WTC11 (cell line): ENCODE measurements around the gene SMOC2.

Experiments
- AFF4 ChIP-seq: sonication (generic); formaldehyde crosslinking; IDR thresholded peaks from 2 replicates; pipeline ENCODE4 v1.8.1; 2023; ENCODE audit warnings: mild to moderate bottlenecking, missing genetic modification reagents, borderline replicate concordance
- ATF1 ChIP-seq: sonication (generic); formaldehyde crosslinking; IDR thresholded peaks from 2 replicates; pipeline ENCODE4 v1.8.1; 2023; ENCODE audit warnings: mild to moderate bottlenecking, moderate library complexity, missing genetic modification reagents
- ATF3 ChIP-seq: sonication (generic); formaldehyde crosslinking; conservative IDR thresholded peaks from 2 replicates; pipeline ENCODE4 v1.8.1; 2022; ENCODE audit warnings: mild to moderate bottlenecking, missing genetic modification reagents
- CTCF ChIP-seq: fragments of 200-600 bp; IDR thresholded peaks from 2 replicates; pipeline ENCODE4 v1.8.0; 2022; ENCODE audit warnings: antibody characterized with exemption
- E2F5 ChIP-seq: sonication (generic); formaldehyde crosslinking; IDR thresholded peaks from 2 replicates; pipeline ENCODE4 v1.8.1; 2022; ENCODE audit warnings: mild to moderate bottlenecking, moderate library complexity, missing genetic modification reagents
- FOXP1 ChIP-seq: sonication (generic); formaldehyde crosslinking; IDR thresholded peaks from 2 replicates; pipeline ENCODE4 v1.8.0; 2022; ENCODE audit warnings: missing genetic modification reagents, mild to moderate bottlenecking, moderate library complexity, borderline replicate concordance
- JUN ChIP-seq: sonication (generic); formaldehyde crosslinking; IDR thresholded peaks from 2 replicates; pipeline ENCODE4 v1.8.0; 2023; ENCODE audit warnings: mild to moderate bottlenecking, missing genetic modification reagents
- TEAD4 ChIP-seq: sonication (generic); formaldehyde crosslinking; IDR thresholded peaks from 2 replicates; pipeline ENCODE4 v1.8.0; 2022; ENCODE audit warnings: mild to moderate bottlenecking, missing genetic modification reagents
- ZNF138 ChIP-seq: sonication (generic); formaldehyde crosslinking; conservative IDR thresholded peaks from 2 replicates; pipeline ENCODE4 v1.8.1; 2022; ENCODE audit warnings: mild to moderate bottlenecking, moderate library complexity, missing genetic modification reagents
- TF ChIP-seq, protein P1 (sequence below): sonication (generic); formaldehyde crosslinking; IDR thresholded peaks from 2 replicates; pipeline ENCODE4 v1.8.1; 2023; ENCODE audit warnings: mild to moderate bottlenecking, missing genetic modification reagents, moderate library complexity

GRCh38 chr6:168713839-168714238 is 272.9 kb downstream of the SMOC2 start:
- TF ChIP-seq CTCF (0 out of 2 replicates have a peak, but pooled peaks have one; percentile 33), FOXP1 (CRISPR knock-in tag) (no peak), TEAD4 (CRISPR knock-in tag) (no peak), AFF4 (CRISPR knock-in tag) (no peak), ZNF138 (CRISPR knock-in tag) (no peak), E2F5 (no peak), ATF3 (CRISPR knock-in tag) (no peak), ATF1 (CRISPR knock-in tag) (no peak), JUN (CRISPR knock-in tag) (no peak)
- TF ChIP-seq, protein P1, sequence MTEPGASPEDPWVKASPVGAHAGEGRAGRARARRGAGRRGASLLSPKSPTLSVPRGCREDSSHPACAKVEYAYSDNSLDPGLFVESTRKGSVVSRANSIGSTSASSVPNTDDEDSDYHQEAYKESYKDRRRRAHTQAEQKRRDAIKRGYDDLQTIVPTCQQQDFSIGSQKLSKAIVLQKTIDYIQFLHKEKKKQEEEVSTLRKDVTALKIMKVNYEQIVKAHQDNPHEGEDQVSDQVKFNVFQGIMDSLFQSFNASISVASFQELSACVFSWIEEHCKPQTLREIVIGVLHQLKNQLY (CRISPR knock-in tag) = no peak
